MM.1S (cell line): ENCODE measurements around the gene CEP128.

Experiments used
- DNase-seq: peaks from one replicate; pipeline ENCODE4 v3.0.0-alpha.2; 2015
- H2AFZ ChIP-seq: fragments of 300-600 bp; sonication (generic); 2 replicates; pipeline ENCODE4 v1.6.0; 2016; ENCODE audit warnings: antibody characterized with exemption, low read length
- H3F3A ChIP-seq: fragments of 300-600 bp; sonication (generic); 2 replicates; pipeline ENCODE4 v1.6.1; 2016; ENCODE audit warnings: mild to moderate bottlenecking, antibody characterized with exemption, low read length, moderate library complexity, mixed read lengths; ENCODE audit not compliant: insufficient read depth
- H3K27ac ChIP-seq: fragments of 300-600 bp; sonication (generic); 2 replicates; pipeline ENCODE4 v1.5.1; 2016; ENCODE audit warnings: mild to moderate bottlenecking, low read length
- H3K27me3 ChIP-seq: fragments of 300-600 bp; sonication (generic); replicated peaks from 2 replicates; pipeline ENCODE4 v1.6.0; 2016; ENCODE audit warnings: low read length; ENCODE audit not compliant: insufficient read depth
- H3K36me3 ChIP-seq: fragments of 300-600 bp; sonication (generic); replicated peaks from 2 replicates; pipeline ENCODE4 v1.6.1; 2016; ENCODE audit warnings: mild to moderate bottlenecking, low read length, mixed read lengths; ENCODE audit not compliant: insufficient read depth
- H3K4me1 ChIP-seq: fragments of 300-600 bp; sonication (generic); 2 replicates; pipeline ENCODE4 v1.6.1; 2016; ENCODE audit warnings: low read length, mixed read lengths
- H3K4me2 ChIP-seq: fragments of 300-600 bp; sonication (generic); 2 replicates; pipeline ENCODE4 v1.6.0; 2016; ENCODE audit warnings: low read depth, low read length
- H3K4me3 ChIP-seq: fragments of 300-600 bp; sonication (generic); 2 replicates; pipeline ENCODE4 v1.5.1; 2016; ENCODE audit warnings: low read length, mixed read lengths
- H3K79me2 ChIP-seq: fragments of 300-600 bp; sonication (generic); 2 replicates; pipeline ENCODE4 v1.6.1; 2016; ENCODE audit warnings: mixed run types, low read length, mixed read lengths
- H3K9ac ChIP-seq: fragments of 300-600 bp; sonication (generic); 2 replicates; pipeline ENCODE4 v1.6.1; 2016; ENCODE audit warnings: low read length, mixed read lengths
- H3K9me2 ChIP-seq: fragments of 300-600 bp; sonication (generic); replicated peaks from 2 replicates; pipeline ENCODE4 v1.6.1; 2016; ENCODE audit warnings: mild to moderate bottlenecking, low read length, mixed read lengths; ENCODE audit not compliant: insufficient read depth
- H3K9me3 ChIP-seq: fragments of 300-600 bp; sonication (generic); replicated peaks from 2 replicates; pipeline ENCODE4 v1.6.1; 2016; ENCODE audit warnings: mild to moderate bottlenecking, low read length, mixed read lengths; ENCODE audit not compliant: insufficient read depth
- H4K20me1 ChIP-seq: fragments of 300-600 bp; sonication (generic); 2 replicates; pipeline ENCODE4 v1.6.1; 2016; ENCODE audit warnings: mild to moderate bottlenecking, low read length, moderate library complexity, mixed read lengths; ENCODE audit not compliant: insufficient read depth
- EZH2 ChIP-seq: fragments of 300-600 bp; sonication (generic); optimal IDR thresholded peaks from 2 replicates; pipeline ENCODE3; 2017; ENCODE audit warnings: low read depth, mild to moderate bottlenecking, antibody characterized with exemption, low read length, mixed read lengths
- EZH2phosphoT487 ChIP-seq: fragments of 300-600 bp; sonication (generic); IDR thresholded peaks from 2 replicates; pipeline ENCODE4 v1.6.1; 2018; ENCODE audit warnings: antibody characterized with exemption, low read length
- TF ChIP-seq, protein P1 (sequence below): fragments of 300-600 bp; sonication (generic); IDR thresholded peaks from 2 replicates; pipeline ENCODE4 v1.5.1; 2016; ENCODE audit warnings: antibody characterized with exemption, low read length, mixed read lengths

CEP128 gene

DNA sequence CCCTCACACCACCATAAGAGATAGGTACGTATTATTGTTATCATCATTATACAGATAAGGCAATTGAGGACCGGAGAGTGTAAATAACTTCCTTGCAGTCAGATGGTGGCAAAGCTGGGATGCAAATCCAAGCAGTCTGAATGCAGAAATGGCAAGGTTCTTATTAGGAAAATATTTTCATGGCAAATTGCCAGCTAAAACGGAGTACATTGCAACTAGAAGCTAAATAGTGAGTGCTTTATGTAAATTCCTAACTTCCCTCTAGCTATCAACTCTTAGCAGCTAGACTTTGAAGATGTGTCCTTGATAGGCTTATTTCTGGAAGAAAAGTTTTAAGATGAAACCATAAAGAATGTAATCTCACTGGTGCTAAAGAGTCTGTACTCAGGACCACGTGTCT is 406.4 kb downstream of the CEP128 start:
- no peak for DNase-seq
- Histone ChIP-seq H3F3A (no peaks in the 10 kb centered on the region), H4K20me1 (no peaks in the 10 kb centered on the region), H3K9me2 (no peaks in the 10 kb centered on the region), H3K27me3 (no peaks in the 10 kb centered on the region), H3K79me2 (no peaks in the 10 kb centered on the region), H3K4me1 (no peaks in the 10 kb centered on the region), H3K27ac (no peak overlapping the region), H3K4me3 (no peak overlapping the region), H3K4me2 (no peak overlapping the region), H3K9ac (no peak overlapping the region), H3K9me3 (no peaks in the 10 kb centered on the region), H3K36me3 (no peaks in the 10 kb centered on the region), H2AFZ (no peak overlapping the region)
- TF ChIP-seq, protein P1, sequence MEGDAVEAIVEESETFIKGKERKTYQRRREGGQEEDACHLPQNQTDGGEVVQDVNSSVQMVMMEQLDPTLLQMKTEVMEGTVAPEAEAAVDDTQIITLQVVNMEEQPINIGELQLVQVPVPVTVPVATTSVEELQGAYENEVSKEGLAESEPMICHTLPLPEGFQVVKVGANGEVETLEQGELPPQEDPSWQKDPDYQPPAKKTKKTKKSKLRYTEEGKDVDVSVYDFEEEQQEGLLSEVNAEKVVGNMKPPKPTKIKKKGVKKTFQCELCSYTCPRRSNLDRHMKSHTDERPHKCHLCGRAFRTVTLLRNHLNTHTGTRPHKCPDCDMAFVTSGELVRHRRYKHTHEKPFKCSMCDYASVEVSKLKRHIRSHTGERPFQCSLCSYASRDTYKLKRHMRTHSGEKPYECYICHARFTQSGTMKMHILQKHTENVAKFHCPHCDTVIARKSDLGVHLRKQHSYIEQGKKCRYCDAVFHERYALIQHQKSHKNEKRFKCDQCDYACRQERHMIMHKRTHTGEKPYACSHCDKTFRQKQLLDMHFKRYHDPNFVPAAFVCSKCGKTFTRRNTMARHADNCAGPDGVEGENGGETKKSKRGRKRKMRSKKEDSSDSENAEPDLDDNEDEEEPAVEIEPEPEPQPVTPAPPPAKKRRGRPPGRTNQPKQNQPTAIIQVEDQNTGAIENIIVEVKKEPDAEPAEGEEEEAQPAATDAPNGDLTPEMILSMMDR, result no peak
- TF ChIP-seq EZH2 (no peak), EZH2phosphoT487 (no peak)

DNA sequence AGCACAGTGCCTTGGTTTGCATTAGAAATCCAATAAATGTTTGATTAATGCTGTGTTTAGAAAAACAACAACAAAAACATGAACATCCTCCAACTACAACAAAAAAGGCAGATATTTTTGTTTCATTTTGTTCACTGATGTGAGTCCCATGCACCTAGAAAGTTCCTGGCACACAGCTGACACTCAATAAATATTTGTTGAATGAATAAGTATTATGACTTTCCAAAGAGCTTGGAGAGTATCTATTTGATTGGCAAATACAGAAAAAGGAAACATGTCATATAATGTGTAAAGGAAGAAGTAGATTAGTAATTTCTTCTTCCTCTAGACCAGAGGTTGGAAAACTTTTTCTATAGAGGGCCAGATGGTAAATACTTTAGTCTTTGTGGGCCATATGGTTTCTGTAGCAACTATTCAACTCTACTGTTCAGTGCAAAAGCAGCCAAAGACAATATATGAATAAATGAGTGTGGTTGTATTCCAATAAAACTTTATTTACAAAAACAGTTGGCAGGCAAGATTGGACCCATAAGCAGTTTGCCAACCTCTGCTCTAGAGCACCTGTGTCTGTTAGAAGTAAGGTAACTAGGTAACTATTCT is 417.9 kb downstream of the CEP128 start:
- Histone ChIP-seq H3K27ac (no peak overlapping the region), H3F3A (no peaks in the 10 kb centered on the region), H4K20me1 (no peaks in the 10 kb centered on the region), H3K9ac (no peak overlapping the region), H3K9me3 (no peaks in the 10 kb centered on the region), H3K4me2 (no peak overlapping the region), H3K4me1 (no peaks in the 10 kb centered on the region), H2AFZ (no peak overlapping the region), H3K36me3 (no peaks in the 10 kb centered on the region), H3K27me3 (no peaks in the 10 kb centered on the region), H3K9me2 (no peaks in the 10 kb centered on the region), H3K4me3 (no peak overlapping the region), H3K79me2 (no peaks in the 10 kb centered on the region)
- no peak for DNase-seq
- TF ChIP-seq, protein P1, result no peak
- TF ChIP-seq EZH2phosphoT487 (no peak), EZH2 (no peak)

DNA sequence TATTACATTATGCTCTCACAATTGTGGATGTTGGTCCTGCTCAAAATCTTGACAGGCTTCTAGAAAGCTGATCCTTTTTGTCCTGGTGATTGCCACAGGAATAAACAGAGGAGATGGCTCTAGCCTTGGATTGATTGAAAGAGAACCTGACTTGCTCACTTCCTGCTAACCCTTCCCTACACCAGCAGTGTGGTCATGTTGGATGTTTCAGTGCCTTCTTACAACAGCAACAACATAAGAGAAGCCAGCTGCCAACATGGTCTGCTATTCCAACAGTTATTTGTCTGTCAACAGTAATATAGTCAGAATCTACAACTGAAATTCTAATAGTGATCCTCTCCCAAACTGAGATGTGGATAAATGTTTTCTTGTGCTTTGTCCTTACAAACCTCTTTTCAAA is 418.6 kb downstream of the CEP128 start:
- Histone ChIP-seq H3K27me3 (no peaks in the 10 kb centered on the region), H2AFZ (no peak overlapping the region), H3F3A (no peaks in the 10 kb centered on the region), H3K9me3 (no peaks in the 10 kb centered on the region), H4K20me1 (no peaks in the 10 kb centered on the region), H3K9ac (no peak overlapping the region), H3K79me2 (no peaks in the 10 kb centered on the region), H3K4me3 (no peak overlapping the region), H3K27ac (no peak overlapping the region), H3K4me2 (no peak overlapping the region), H3K36me3 (no peaks in the 10 kb centered on the region), H3K4me1 (no peaks in the 10 kb centered on the region), H3K9me2 (no peaks in the 10 kb centered on the region)
- no peak for TF ChIP-seq EZH2phosphoT487
- TF ChIP-seq, protein P1, result no peak
- TF ChIP-seq EZH2, result no peak
- DNase-seq, result no peak
